LNCAP (cell line): ENCODE data around the gene ERC1.

ENCODE experiments used
- CTCF ChIP-seq: fragments of 450-650 bp; IDR thresholded peaks from 2 replicates; pipeline ENCODE4 v1.5.1; 2017; ENCODE audit warnings: mild to moderate bottlenecking

The ERC1 gene

DNA sequence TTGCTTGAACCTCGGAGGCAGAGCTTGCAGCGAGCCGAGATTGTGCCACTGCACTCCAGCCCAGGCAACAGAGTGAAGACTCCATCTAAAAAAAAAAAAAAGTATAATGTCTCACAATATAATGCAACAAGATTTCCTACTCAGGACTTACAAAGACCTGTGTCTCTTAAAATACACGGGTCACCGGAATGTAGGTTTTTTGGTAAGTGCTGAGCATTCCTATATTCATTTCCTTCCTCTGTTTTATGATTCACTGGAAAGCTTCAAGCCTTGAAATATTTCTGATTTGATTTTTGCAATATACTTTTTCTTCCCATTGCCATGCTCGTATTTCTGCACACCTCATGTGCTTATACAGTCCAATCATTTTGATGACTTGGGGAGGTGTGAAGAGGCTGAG, 357.6 kb downstream of the ERC1 start:
- TF ChIP-seq CTCF: no peak

- TF ChIP-seq CTCF: no peak
These were observed 359.3 kb downstream of the ERC1 start for GRCh38 chr12:1350055-1350933.

- no peak for TF ChIP-seq CTCF
These were observed 359.9 kb downstream of the ERC1 start for GRCh38 chr12:1350934-1351240.

DNA sequence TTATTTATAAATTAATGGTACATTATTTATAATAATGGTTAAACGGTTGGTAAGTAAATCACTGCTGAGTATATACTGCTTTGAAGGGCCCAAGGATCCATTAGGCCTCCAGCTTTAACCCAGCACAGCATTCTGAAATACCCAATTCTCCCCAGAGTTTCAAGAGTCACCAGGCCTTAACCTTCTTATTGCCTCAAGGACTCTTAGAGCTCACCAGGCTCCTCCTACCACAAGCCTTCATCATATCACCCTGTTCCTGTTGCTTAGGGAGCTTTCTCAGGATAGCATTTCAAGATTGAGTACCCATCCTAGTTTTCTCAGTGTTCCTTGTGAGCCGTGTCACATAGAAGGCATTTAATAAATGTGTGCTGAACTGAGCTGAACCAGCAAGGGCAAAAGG, 360.9 kb downstream of the ERC1 start:
- TF ChIP-seq CTCF: no peak

- TF ChIP-seq CTCF: no peak
These were observed 362.4 kb downstream of the ERC1 start for GRCh38 chr12:1353451-1353850.

DNA sequence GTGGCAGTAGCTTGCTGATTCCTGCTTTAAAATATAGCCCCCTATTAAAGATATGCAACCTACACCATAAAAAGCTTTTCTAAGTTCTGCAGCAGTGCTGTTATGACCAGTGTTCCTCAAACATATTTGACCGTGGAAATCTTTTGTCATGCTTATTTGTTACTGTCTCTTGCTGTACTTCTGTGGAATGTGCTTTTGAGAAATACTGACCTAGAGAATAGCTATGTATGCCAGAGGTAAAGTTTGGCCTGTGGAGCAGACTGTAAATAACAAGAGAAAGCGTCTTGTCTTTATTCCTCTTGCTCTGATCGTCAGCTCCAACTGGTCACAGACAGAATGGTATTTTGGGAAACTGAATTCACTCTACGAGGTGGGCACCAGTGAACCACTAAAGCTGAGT, 364.4 kb downstream of the ERC1 start:
- TF ChIP-seq CTCF: no peak

GRCh38 chr12:1356285-1356684, 365.3 kb downstream of the ERC1 start:
- no peak for TF ChIP-seq CTCF

DNA sequence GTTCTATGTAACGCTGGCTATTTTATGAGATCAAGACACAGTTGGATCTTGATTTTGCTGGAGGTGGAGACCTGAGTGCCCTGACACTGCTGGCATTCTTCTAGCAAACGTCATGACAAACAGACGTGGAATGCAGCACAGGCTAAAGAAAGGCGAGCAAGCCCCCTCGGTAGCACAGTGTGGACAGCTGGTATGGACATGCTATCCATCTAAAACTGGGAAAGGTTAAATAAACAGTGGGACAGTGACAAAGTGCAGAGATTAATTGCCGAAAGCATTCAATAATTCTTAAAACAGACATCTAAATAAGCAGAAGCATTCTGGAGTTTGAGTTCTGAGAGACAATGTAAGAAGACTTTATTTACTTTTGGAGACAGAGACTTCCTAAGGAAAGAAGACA, 366.1 kb downstream of the ERC1 start:
- no peak for TF ChIP-seq CTCF
